RWPE2 (cell line): ENCODE data around the gene SUFU.
A peak's percentile ranks its signal among the peaks of the same experiment; 100 is the strongest.
"Not testable (repeated sequence)": the region's sequence is repeated elsewhere in the genome, so short reads cannot be mapped to it uniquely, and the experiment has no call there.

ENCODE experiments used
- ATAC-seq: fragments of 200-7000 bp; cut with Tn5 transposase; 3 replicates; pipeline ENCODE4 v1.9.1; 2021; ENCODE audit warnings: low read depth
- DNase-seq: peaks from one replicate; pipeline ENCODE4 v3.0.0-alpha.2; 2020; ENCODE audit warnings: low spot score
- H3K27ac ChIP-seq: fragments of 450-650 bp; 2 replicates; pipeline ENCODE4 v1.5.1; 2017; ENCODE audit warnings: mild to moderate bottlenecking; ENCODE audit not compliant: poor library complexity, severe bottlenecking
- H3K27me3 ChIP-seq: fragments of 250-450 bp; sonication (Bioruptor Pico); 2 replicates; pipeline ENCODE4 v1.5.1; 2021; ENCODE audit warnings: mild to moderate bottlenecking, moderate library complexity; ENCODE audit not compliant: insufficient read depth, poor library complexity, severe bottlenecking
- H3K36me3 ChIP-seq: fragments of 250-450 bp; sonication (Bioruptor Pico); 2 replicates; pipeline ENCODE4 v1.5.1; 2020; ENCODE audit warnings: low read depth, mild to moderate bottlenecking, moderate library complexity
- H3K4me1 ChIP-seq: fragments of 250-450 bp; sonication (Bioruptor Pico); 2 replicates; pipeline ENCODE4 v1.5.1; 2021; ENCODE audit warnings: mild to moderate bottlenecking, moderate library complexity; ENCODE audit not compliant: insufficient read depth, poor library complexity, severe bottlenecking
- H3K4me3 ChIP-seq: fragments of 250-450 bp; sonication (Bioruptor Pico); 2 replicates; pipeline ENCODE4 v1.5.1; 2021; ENCODE audit warnings: mild to moderate bottlenecking, moderate library complexity; ENCODE audit not compliant: severe bottlenecking
- H3K9me3 ChIP-seq: fragments of 250-450 bp; sonication (Bioruptor Pico); 2 replicates; pipeline ENCODE4 v1.5.1; 2021; ENCODE audit warnings: mild to moderate bottlenecking, moderate library complexity; ENCODE audit not compliant: severe bottlenecking
- CTCF ChIP-seq: fragments of 450-650 bp; IDR thresholded peaks from one replicate; pipeline ENCODE4 v1.5.1; 2017; ENCODE audit warnings: mild to moderate bottlenecking, moderate library complexity; ENCODE audit not compliant: poor library complexity, severe bottlenecking

SUFU gene

GRCh38 chr10:102503264-102504178 lies at the start of gene SUFU:
TSS of gene SUFU (plus strand) at chr10:102503972. CDS start at chr10:102504153, 181 bp downstream.
- peak within 1 kb of the TSS; percentile 5 for H3K27ac ChIP-seq
- peak within 1 kb of the TSS; percentile 70 for H3K4me3 ChIP-seq
- peak; percentile 62 for ATAC-seq
- H3K27me3 ChIP-seq, result no peaks in the 10 kb centered on the region
- no peaks in the 10 kb centered on the region for H3K9me3 ChIP-seq
- DNase-seq, result peak; percentile 97
- no peaks in the 10 kb centered on the region; the same call in 1 of the 2 replicates for H3K36me3 ChIP-seq
- peaks cover 7% of the 10 kb centered on the region for H3K4me1 ChIP-seq
- peak; percentile 97 for TF ChIP-seq CTCF

- H3K9me3 ChIP-seq, ATAC-seq, H3K4me3 ChIP-seq, DNase-seq, H3K27me3 ChIP-seq: not testable (repeated sequence)
- Histone ChIP-seq H3K4me1 (peaks cover 15% of the 10 kb centered on the region), H3K27ac (peak overlapping the region; percentile 27), H3K36me3 (peaks cover 21% of the 10 kb centered on the region)
These were observed 48.9 kb upstream of the SUFU start for GRCh38 chr10:102454662-102455487.

GRCh38 chr10:102455893-102456471 lies 47.8 kb upstream of the SUFU start:
- H3K27ac ChIP-seq, result peak overlapping the region; percentile 27
- peaks cover 21% of the 10 kb centered on the region for H3K36me3 ChIP-seq
- peaks cover 18% of the 10 kb centered on the region for H3K4me1 ChIP-seq
- H3K27me3 ChIP-seq, result no peaks in the 10 kb centered on the region
- TF ChIP-seq CTCF, result no peak
- H3K9me3 ChIP-seq, result no peaks in the 10 kb centered on the region
- ATAC-seq (peak; percentile 70; the same call in 2 of the 3 replicates), DNase-seq (no peak)
- no peak overlapping the region for H3K4me3 ChIP-seq

- no peaks in the 10 kb centered on the region for H3K27me3 ChIP-seq
- no peaks in the 10 kb centered on the region for H3K9me3 ChIP-seq
- ATAC-seq, result no peak
- H3K36me3 ChIP-seq, result peaks cover 14% of the 10 kb centered on the region
- H3K4me3 ChIP-seq, result no peak overlapping the region
- H3K4me1 ChIP-seq, result peaks cover 17% of the 10 kb centered on the region
- DNase-seq, result no peak
- no peak overlapping the region for H3K27ac ChIP-seq
- no peak for TF ChIP-seq CTCF
These were observed 46.1 kb upstream of the SUFU start for GRCh38 chr10:102457591-102458150.

- peaks cover 8% of the 10 kb centered on the region for H3K36me3 ChIP-seq
- H3K27ac ChIP-seq, result no peak overlapping the region
- ATAC-seq (no peak), DNase-seq (no peak)
- no peak for TF ChIP-seq CTCF
- H3K4me3 ChIP-seq, result no peak overlapping the region
- no peaks in the 10 kb centered on the region for H3K27me3 ChIP-seq
- peaks cover 11% of the 10 kb centered on the region for H3K4me1 ChIP-seq
- H3K9me3 ChIP-seq, result no peaks in the 10 kb centered on the region
These were observed 45.1 kb upstream of the SUFU start for GRCh38 chr10:102458656-102459055.
